HL-60 (cell line): Measurements from ENCODE around the gene CCDC24.

Experiments used
- DNase-seq, 2 experiments: peaks; one replicate each; pipeline ENCODE4 v3.0.0-alpha.2; 2010 to 2020; ENCODE audit warnings: low read depth in 1 of 2, low spot score in 1 of 2
- H3K27ac ChIP-seq: fragments of 250-450 bp; sonication (Bioruptor Pico); replicated peaks from 2 replicates; pipeline ENCODE4 v1.5.1; 2020; ENCODE audit warnings: mild to moderate bottlenecking, moderate library complexity
- H3K27me3 ChIP-seq: fragments of 250-450 bp; sonication (Bioruptor Pico); 2 replicates; pipeline ENCODE4 v1.5.1; 2021; ENCODE audit warnings: mild to moderate bottlenecking, moderate library complexity; ENCODE audit not compliant: insufficient read depth, poor library complexity, severe bottlenecking
- H3K4me3 ChIP-seq: replicated peaks from 2 replicates; pipeline ENCODE4 v1.5.1; 2011; ENCODE audit warnings: mild to moderate bottlenecking, control low read depth, low read length; ENCODE audit not compliant: insufficient read depth
- GABPA ChIP-seq: IDR thresholded peaks from 2 replicates; pipeline ENCODE4 v1.6.1; 2012; ENCODE audit warnings: low read depth
- POLR2AphosphoS5 ChIP-seq: IDR thresholded peaks from 2 replicates; pipeline ENCODE4 v1.6.1; 2012; ENCODE audit warnings: low read depth
- SPI1 ChIP-seq: IDR thresholded peaks from 2 replicates; pipeline ENCODE4 v1.6.1; 2012; ENCODE audit warnings: low read depth, mild to moderate bottlenecking, borderline replicate concordance
- TF ChIP-seq, protein P1 (sequence below): IDR thresholded peaks from 2 replicates; pipeline ENCODE4 v1.6.1; 2012; ENCODE audit warnings: low read depth; ENCODE audit not compliant: insufficient replicate concordance
- TF ChIP-seq, protein P2 (sequence below): IDR thresholded peaks from one replicate; pipeline ENCODE4 v1.5.1; 2011; ENCODE audit warnings: low read length, control low read depth, inconsistent platforms; ENCODE audit not compliant: insufficient read depth

CCDC24 gene

DNA sequence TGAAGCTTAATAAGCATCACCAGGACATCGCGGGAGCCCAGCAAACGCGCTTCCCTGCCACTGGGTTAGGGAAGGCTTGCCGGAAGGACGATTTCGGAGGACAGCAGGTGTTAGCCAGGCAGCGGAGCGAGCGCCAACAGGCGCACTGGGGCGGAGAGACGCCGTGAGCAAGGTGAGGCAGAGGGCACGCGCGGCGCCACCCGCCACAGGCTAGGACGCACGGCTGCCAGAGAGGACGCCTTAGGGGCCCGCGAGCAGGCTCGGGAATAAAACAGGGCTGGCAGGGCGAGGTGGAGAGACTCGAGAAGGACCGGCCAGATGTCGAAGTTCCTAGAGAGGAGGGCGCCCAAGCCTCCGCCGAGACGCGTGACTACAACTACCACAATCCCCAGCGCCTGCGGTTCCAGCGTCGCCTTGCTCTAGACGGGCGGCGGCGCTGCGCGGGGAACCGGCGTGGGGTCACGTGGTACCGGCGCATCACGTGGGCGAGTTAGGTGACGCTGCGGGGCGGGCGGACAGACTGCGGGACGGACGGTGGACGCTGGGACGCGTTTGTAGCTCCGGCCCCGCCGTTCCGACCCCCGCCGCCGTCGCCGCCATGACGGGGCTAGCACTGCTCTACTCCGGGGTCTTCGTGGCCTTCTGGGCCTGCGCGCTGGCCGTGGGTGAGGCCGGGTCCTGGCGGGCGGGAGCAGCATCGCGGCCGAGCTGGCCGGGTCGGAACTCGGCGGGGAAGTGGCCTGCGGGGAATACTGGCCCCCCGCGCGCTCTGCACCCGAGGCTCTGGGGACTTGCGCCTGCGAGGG is 16.8 kb upstream of the CCDC24 start, which contains the start of gene ATP6V0B:
Gene ATP6V0B, plus strand, starts transcription at position 518 of the 806 bp plus-strand sequence. Its CDS starts 81 bp downstream, at position 599.
- H3K27ac ChIP-seq = peak within 1 kb of the TSS; percentile 99
- DNase-seq = peak; percentile 94 to 97
- H3K4me3 ChIP-seq = peak within 1 kb of the TSS; percentile 75
- TF ChIP-seq, protein P1, sequence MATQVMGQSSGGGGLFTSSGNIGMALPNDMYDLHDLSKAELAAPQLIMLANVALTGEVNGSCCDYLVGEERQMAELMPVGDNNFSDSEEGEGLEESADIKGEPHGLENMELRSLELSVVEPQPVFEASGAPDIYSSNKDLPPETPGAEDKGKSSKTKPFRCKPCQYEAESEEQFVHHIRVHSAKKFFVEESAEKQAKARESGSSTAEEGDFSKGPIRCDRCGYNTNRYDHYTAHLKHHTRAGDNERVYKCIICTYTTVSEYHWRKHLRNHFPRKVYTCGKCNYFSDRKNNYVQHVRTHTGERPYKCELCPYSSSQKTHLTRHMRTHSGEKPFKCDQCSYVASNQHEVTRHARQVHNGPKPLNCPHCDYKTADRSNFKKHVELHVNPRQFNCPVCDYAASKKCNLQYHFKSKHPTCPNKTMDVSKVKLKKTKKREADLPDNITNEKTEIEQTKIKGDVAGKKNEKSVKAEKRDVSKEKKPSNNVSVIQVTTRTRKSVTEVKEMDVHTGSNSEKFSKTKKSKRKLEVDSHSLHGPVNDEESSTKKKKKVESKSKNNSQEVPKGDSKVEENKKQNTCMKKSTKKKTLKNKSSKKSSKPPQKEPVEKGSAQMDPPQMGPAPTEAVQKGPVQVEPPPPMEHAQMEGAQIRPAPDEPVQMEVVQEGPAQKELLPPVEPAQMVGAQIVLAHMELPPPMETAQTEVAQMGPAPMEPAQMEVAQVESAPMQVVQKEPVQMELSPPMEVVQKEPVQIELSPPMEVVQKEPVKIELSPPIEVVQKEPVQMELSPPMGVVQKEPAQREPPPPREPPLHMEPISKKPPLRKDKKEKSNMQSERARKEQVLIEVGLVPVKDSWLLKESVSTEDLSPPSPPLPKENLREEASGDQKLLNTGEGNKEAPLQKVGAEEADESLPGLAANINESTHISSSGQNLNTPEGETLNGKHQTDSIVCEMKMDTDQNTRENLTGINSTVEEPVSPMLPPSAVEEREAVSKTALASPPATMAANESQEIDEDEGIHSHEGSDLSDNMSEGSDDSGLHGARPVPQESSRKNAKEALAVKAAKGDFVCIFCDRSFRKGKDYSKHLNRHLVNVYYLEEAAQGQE = no peak
- peak; percentile 0; the same call in 1 of the 2 replicates for TF ChIP-seq POLR2AphosphoS5
- no peaks in the 10 kb centered on the region for H3K27me3 ChIP-seq

DNA sequence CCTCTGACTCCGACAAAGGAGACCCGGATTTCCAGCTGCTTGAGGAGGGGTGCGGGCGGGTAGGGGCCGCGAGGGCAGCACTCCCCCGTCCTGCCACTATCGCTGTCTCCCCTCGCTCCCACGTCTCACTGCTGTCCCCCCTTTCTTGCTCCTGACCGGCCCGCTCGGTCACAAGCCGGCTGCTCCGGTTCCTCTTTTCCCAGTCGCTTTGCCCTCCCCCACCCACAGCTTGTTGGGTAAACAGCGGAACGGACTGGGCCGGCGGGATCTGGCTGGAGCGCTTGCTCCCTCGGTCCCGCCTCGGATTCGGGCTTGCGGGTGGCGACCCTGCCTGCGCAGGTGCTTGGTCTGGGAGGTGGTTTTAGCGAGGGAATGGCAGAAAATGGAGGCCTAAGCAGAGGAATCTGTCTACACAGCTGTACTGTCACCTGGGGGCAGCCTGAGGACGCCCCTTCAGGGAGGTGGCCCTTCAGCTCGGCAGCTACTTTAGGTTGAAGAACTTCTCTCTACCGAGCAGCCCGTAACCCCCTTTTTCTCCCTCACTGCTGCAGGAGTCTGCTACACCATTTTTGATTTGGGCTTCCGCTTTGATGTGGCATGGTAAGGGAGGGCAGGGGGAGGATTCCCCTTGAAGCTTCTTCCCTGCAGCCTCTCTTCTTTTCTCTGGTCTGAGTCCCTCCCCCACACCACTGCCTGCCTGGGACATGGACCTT is 16.0 kb upstream of the CCDC24 start:
- no peaks in the 10 kb centered on the region for H3K27me3 ChIP-seq
- peak in 1 of 2 experiments; percentile 89 for DNase-seq
- peak overlapping the region; percentile 99 for H3K27ac ChIP-seq
- H3K4me3 ChIP-seq = peak overlapping the region; percentile 75
- TF ChIP-seq SPI1 = peak; percentile 96
- TF ChIP-seq, protein P2, sequence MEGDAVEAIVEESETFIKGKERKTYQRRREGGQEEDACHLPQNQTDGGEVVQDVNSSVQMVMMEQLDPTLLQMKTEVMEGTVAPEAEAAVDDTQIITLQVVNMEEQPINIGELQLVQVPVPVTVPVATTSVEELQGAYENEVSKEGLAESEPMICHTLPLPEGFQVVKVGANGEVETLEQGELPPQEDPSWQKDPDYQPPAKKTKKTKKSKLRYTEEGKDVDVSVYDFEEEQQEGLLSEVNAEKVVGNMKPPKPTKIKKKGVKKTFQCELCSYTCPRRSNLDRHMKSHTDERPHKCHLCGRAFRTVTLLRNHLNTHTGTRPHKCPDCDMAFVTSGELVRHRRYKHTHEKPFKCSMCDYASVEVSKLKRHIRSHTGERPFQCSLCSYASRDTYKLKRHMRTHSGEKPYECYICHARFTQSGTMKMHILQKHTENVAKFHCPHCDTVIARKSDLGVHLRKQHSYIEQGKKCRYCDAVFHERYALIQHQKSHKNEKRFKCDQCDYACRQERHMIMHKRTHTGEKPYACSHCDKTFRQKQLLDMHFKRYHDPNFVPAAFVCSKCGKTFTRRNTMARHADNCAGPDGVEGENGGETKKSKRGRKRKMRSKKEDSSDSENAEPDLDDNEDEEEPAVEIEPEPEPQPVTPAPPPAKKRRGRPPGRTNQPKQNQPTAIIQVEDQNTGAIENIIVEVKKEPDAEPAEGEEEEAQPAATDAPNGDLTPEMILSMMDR = no peak
- TF ChIP-seq GABPA = no peak; the same call in 1 of the 2 replicates
- TF ChIP-seq, protein P1 = no peak
- TF ChIP-seq POLR2AphosphoS5 = peak; percentile 64

- no peaks in the 10 kb centered on the region for H3K27me3 ChIP-seq
- peak overlapping the region; percentile 75 for H3K4me3 ChIP-seq
- peak overlapping the region; percentile 99 for H3K27ac ChIP-seq
- TF ChIP-seq POLR2AphosphoS5 (no peak), GABPA (no peak), SPI1 (no peak)
- TF ChIP-seq, protein P2 = no peak
- TF ChIP-seq, protein P1 = no peak
- peak in 1 of 2 experiments; percentile 39 for DNase-seq
These were observed 15.4 kb upstream of the CCDC24 start for GRCh38 chr1:43976045-43976444.
